Measurements from ENCODE around the gene CARD11.

GRCh38 chr7:2938514-2939192 lies 105.0 kb downstream of the CARD11 start:
- TF ChIP-seq CTCF (IDR thresholded peaks at IDR 0.05) (no peak), REST (IDR thresholded peaks at IDR 0.05; ENCODE audit: insufficient read depth in 1 of 2, low read depth in 2 of 2, low read length in 1 of 2) (no peak)
